GM12891 (cell line): ENCODE results near the gene EID3.

ENCODE experiments used
- PAX5 ChIP-seq: IDR thresholded peaks from 2 replicates; pipeline ENCODE4 v1.6.1; 2011; ENCODE audit warnings: low read length, moderate library complexity, mild to moderate bottlenecking; ENCODE audit not compliant: insufficient read depth, severe bottlenecking
- POLR2A ChIP-seq: IDR thresholded peaks from 2 replicates; pipeline ENCODE4 v1.6.1; 2011; ENCODE audit warnings: low read depth, low read length, control low read depth
- POLR2AphosphoS5 ChIP-seq: IDR thresholded peaks from 2 replicates; pipeline ENCODE4 v1.6.1; 2011; ENCODE audit warnings: low read depth, low read length, control low read depth
- SPI1 ChIP-seq: IDR thresholded peaks from 2 replicates; pipeline ENCODE4 v1.6.1; 2011; ENCODE audit warnings: low read depth, low read length, control low read depth
- TAF1 ChIP-seq: IDR thresholded peaks from 2 replicates; pipeline ENCODE4 v1.6.1; 2011; ENCODE audit warnings: low read depth, low read length, control low read depth

GRCh38 chr12:104303538-104304151 is at the start of gene EID3:
- TF ChIP-seq POLR2AphosphoS5 (peak; percentile 50; the same call in 1 of the 2 replicates), POLR2A (0 out of 2 replicates have a peak, but pooled peaks have one; percentile 40), TAF1 (no peak), PAX5 (no peak), SPI1 (no peak)
